GM12865 (cell line): ENCODE data around the gene TBCC.

Experiments
- DNase-seq: peaks from one replicate; pipeline ENCODE4 v3.0.0; 2010; ENCODE audit warnings: low read depth
- H3K4me3 ChIP-seq: 2 replicates; pipeline ENCODE4 v1.5.1; 2011; ENCODE audit warnings: mild to moderate bottlenecking, low read depth, low read length, control low read depth
- TF ChIP-seq, protein P1 (sequence below): IDR thresholded peaks from 2 replicates; pipeline ENCODE4 v1.5.1; 2011; ENCODE audit warnings: low read length, control low read depth, low read depth, inconsistent platforms; ENCODE audit not compliant: insufficient read depth; ENCODE audit errors: missing control alignments

The TBCC gene

DNA sequence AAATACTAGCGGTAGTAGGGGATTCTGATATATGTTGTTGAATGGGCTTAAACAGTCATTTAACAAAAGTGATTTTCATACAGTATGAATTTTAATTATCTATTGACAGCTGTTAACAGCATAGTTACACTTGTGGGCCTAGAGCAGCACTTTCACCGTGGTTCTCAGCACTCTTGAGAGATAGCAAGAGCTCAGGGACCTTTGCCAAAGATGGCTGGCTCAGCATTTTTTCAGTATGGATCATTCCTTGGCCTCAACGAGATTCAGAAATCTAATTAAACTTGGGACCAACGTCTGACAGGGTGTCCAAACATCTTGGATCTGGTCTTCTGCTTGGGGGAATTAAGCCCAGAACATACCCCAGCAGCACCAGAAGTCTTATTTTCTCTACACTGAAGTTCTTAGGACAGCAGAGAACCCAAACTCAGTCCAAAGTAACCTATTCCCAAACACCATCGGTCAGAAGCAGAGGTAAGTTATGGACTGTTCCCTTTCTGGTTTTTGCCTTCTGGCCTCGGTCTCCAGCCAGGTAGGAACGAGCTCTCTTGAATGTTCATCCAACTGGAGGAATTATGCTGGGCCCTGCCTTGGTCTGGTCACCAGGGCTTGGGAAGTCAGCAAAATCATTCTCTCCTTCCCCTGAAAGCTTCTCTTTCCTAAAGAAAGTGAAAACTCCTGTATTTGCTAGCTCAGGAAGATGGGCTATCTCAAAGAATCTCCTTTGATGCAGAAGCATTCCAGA is 49.2 kb downstream of the TBCC start:
- TF ChIP-seq, protein P1, sequence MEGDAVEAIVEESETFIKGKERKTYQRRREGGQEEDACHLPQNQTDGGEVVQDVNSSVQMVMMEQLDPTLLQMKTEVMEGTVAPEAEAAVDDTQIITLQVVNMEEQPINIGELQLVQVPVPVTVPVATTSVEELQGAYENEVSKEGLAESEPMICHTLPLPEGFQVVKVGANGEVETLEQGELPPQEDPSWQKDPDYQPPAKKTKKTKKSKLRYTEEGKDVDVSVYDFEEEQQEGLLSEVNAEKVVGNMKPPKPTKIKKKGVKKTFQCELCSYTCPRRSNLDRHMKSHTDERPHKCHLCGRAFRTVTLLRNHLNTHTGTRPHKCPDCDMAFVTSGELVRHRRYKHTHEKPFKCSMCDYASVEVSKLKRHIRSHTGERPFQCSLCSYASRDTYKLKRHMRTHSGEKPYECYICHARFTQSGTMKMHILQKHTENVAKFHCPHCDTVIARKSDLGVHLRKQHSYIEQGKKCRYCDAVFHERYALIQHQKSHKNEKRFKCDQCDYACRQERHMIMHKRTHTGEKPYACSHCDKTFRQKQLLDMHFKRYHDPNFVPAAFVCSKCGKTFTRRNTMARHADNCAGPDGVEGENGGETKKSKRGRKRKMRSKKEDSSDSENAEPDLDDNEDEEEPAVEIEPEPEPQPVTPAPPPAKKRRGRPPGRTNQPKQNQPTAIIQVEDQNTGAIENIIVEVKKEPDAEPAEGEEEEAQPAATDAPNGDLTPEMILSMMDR: no peak
- no peak overlapping the region for H3K4me3 ChIP-seq
- no peak for DNase-seq

DNA sequence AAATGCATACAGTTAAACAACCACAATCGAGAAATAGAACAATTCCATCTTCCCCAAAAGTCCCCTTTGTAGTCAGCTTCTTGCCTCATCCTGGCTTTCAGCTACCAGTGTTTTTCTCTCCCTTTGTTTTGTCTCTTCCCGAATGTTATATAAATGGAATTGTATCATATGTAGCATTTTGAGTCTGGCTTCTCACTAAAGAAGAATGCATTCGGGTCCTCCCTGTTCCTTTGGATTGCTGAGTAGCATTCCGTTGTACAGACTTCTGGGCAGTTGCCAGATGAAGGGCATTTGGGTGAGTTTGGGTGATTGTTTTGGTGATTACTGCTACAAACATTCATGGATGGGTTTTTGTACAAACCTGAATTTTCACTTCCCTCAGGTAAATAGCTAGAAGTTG is 51.3 kb downstream of the TBCC start:
- TF ChIP-seq, protein P1: no peak
- DNase-seq: no peak
- no peak overlapping the region for H3K4me3 ChIP-seq
